HepG2 (cell line): ENCODE data around the gene QSOX1. TPM values are rescaled to one million over a fixed set of nuclear protein-coding genes. Genes with fewer than 3 reads are reported as not detected.

Experiments
- ATAC-seq: fragments of 200-7000 bp; cut with Tn5 transposase; 3 replicates; pipeline ENCODE4 v1.9.1; 2020; ENCODE audit warnings: mild to moderate bottlenecking, moderate library complexity
- BruUV-seq: library from RNA; stranded (reverse); fragments of 400-500 nt; replicated peaks from 2 replicates; lab custom pipeline; 2021; lab: Mats Ljungman, UMichigan
- CTCF ChIA-PET: fragments of 300-600 bp; formaldehyde crosslinking; extraction: SDS; loops from one replicate; lab custom pipeline; 2021; ENCODE audit warnings: low total read pairs, inconsistent platforms, low intra/inter-chr PET ratio; lab: Yijun Ruan, JAX
- POLR2A ChIA-PET: fragments of 350-600 bp; sonication (Branson Sonifier 250); formaldehyde crosslinking; loops from one replicate; lab custom pipeline; 2020; ENCODE audit warnings: antibody characterized with exemption, inconsistent platforms; lab: Yijun Ruan, JAX
- DNase-seq: peaks from one replicate; pipeline ENCODE4 v3.0.0-alpha.2; 2015; ENCODE audit warnings: low spot score
- FAIRE-seq: peaks from 3 replicates; lab custom pipeline; 2011; peaks lifted over from hg19 to GRCh38; lab: Jason Lieb, UNC
- H2AFZ ChIP-seq: one replicate; pipeline ENCODE4 v1.6.1; 2011; ENCODE audit warnings: low read length, inconsistent platforms
- H3K27ac ChIP-seq: fragments of 300-600 bp; 3 replicates; pipeline ENCODE4 v1.8.0; 2011; ENCODE audit warnings: mixed run types, mild to moderate bottlenecking, mixed read lengths, low read length, inconsistent platforms; ENCODE audit not compliant: insufficient read depth; ENCODE audit errors: extremely low read length
- H3K27me3 ChIP-seq, 2 experiments: fragments of 200-600 bp in 1 of 2; 2 replicates in 1 of 2; 3 replicates in 1 of 2; pipeline versions ENCODE4 v1.6.0 to v1.8.0; 2011; ENCODE audit warnings: low read length in 2 of 2, mild to moderate bottlenecking in 2 of 2, moderate library complexity in 2 of 2, inconsistent platforms in 1 of 2; ENCODE audit not compliant: insufficient read depth in 2 of 2, control insufficient read depth in 1 of 2
- H3K36me3 ChIP-seq, 2 experiments: fragments of 200-600 bp in 1 of 2; replicated peaks in 1 of 2; 2 replicates in 1 of 2; 3 replicates in 1 of 2; pipeline versions ENCODE4 v1.5.1 to v1.8.0; 2011; ENCODE audit warnings: low read length in 2 of 2, inconsistent platforms in 1 of 2; ENCODE audit not compliant: insufficient read depth in 2 of 2, control insufficient read depth in 1 of 2
- H3K4me1 ChIP-seq: 2 replicates; pipeline ENCODE4 v1.5.1; 2012; ENCODE audit warnings: low read length, inconsistent platforms; ENCODE audit not compliant: insufficient read depth
- H3K4me2 ChIP-seq: 2 replicates; pipeline ENCODE4 v1.6.0; 2011; ENCODE audit warnings: low read depth, low read length, inconsistent platforms
- H3K4me3 ChIP-seq, 3 experiments: fragments of 200-600 bp in 1 of 3; sonication (generic), shearing (Covaris generic) in 1 of 3; replicated peaks in 1 of 3; 2 replicates each; pipeline ENCODE4 v1.5.1; 2011 to 2016; ENCODE audit warnings: low read length in 3 of 3, inconsistent platforms in 2 of 3, low read depth in 2 of 3, mild to moderate bottlenecking in 2 of 3, control low read depth in 1 of 3, mixed read lengths in 1 of 3; ENCODE audit not compliant: insufficient read depth in 1 of 3
- H3K79me2 ChIP-seq: one replicate; pipeline ENCODE4 v1.6.1; 2011; ENCODE audit warnings: low read length, inconsistent platforms; ENCODE audit not compliant: insufficient read depth
- H3K9ac ChIP-seq: 2 replicates; pipeline ENCODE4 v1.6.0; 2011; ENCODE audit warnings: mild to moderate bottlenecking, low read depth, low read length, inconsistent platforms; ENCODE audit not compliant: insufficient read depth
- H3K9me3 ChIP-seq: 2 replicates; pipeline ENCODE4 v1.5.1; 2012; ENCODE audit warnings: mild to moderate bottlenecking, low read length
- H4K20me1 ChIP-seq: 2 replicates; pipeline ENCODE4 v1.6.0; 2011; ENCODE audit warnings: inconsistent platforms, mild to moderate bottlenecking, low read length, moderate library complexity; ENCODE audit not compliant: insufficient read depth
- FOSL2 ChIP-seq: sonication (generic); formaldehyde crosslinking; IDR thresholded peaks from 2 replicates; pipeline ENCODE4 v1.4.0; 2020; ENCODE audit warnings: missing genetic modification reagents
- FOXA1 ChIP-seq, 2 experiments: fragments of 450-650 bp in 1 of 2; sonication (generic) in 1 of 2; formaldehyde crosslinking in 1 of 2; IDR thresholded peaks; 2 replicates each; pipeline versions ENCODE4 v1.4.0 to v1.6.1; 2016 to 2020; ENCODE audit warnings: missing genetic modification reagents in 1 of 2
- GATAD2A ChIP-seq: IDR thresholded peaks from 2 replicates; pipeline ENCODE4 v1.6.1; 2016
- MXI1 ChIP-seq: IDR thresholded peaks from 3 replicates; pipeline ENCODE4 v1.6.1; 2012; ENCODE audit warnings: low read depth, low read length, inconsistent platforms, borderline replicate concordance
- NBN ChIP-seq: fragments of 450-650 bp; conservative IDR thresholded peaks from 2 replicates; pipeline ENCODE4 v1.6.1; 2017
- SMAD9 ChIP-seq: sonication (generic); formaldehyde crosslinking; IDR thresholded peaks from 2 replicates; pipeline ENCODE4 v1.5.1; 2020; ENCODE audit warnings: mild to moderate bottlenecking, missing genetic modification reagents
- ZBTB20 ChIP-seq: sonication (generic); formaldehyde crosslinking; IDR thresholded peaks from 2 replicates; pipeline ENCODE4 v1.8.1; 2023; ENCODE audit warnings: missing genetic modification reagents, low read depth, mild to moderate bottlenecking, borderline replicate concordance
- ZNF274 ChIP-seq: sonication (generic); formaldehyde crosslinking; IDR thresholded peaks from 2 replicates; pipeline ENCODE4 v1.5.1; 2020; ENCODE audit warnings: mild to moderate bottlenecking, missing genetic modification reagents
- ZNF383 ChIP-seq: sonication (generic); formaldehyde crosslinking; IDR thresholded peaks from 2 replicates; pipeline ENCODE4 v1.4.0; 2020; ENCODE audit warnings: missing genetic modification reagents, mild to moderate bottlenecking, borderline replicate concordance
- ZNF451 ChIP-seq: sonication (generic); formaldehyde crosslinking; IDR thresholded peaks from 2 replicates; pipeline ENCODE4 v1.5.0; 2020; ENCODE audit warnings: mild to moderate bottlenecking, missing genetic modification reagents
- WGBS: methylation state at CpG from one replicate; pipeline ENCODE4 v1.1.6; 2017; ENCODE audit warnings: low lambda C conversion rate; 5-methylcytosine and 5-hydroxymethylcytosine counted together
- in situ Hi-C: cut with HindIII; loops from 2 replicates; pipeline ENCODE4 v1.10.0; 2017; ENCODE audit warnings: low pct_unique_long_range_greater_than_20kb; ENCODE audit not compliant: extremely low pct_ligation_motif_present
- intact Hi-C: fragments of 100-400 bp; cut with micrococcal nuclease; formaldehyde crosslinking; loops from one replicate; pipeline ENCODE4 v1.10.0; 2022; ENCODE audit not compliant: unreplicated experiment
- polyA plus RNA-seq, 8 experiments: library from polyadenylated mRNA; depleted of rRNA in 3 of 8; stranded (reverse) in 7 of 8; unstranded in 1 of 8; fragments of >200 nt; fragmentation: Illumina TruSeq in 4 of 8; extraction: Trizol in 4 of 8; gene quantifications; 2 replicates each; pipeline versions ENCODE4 v1.2.1 to v1.2.3, GENCODE V29; 2011 to 2016; ENCODE audit warnings: low read depth in 4 of 8, missing spikeins in 1 of 8, mixed read lengths in 1 of 8; ENCODE audit not compliant: insufficient read depth in 1 of 8
- total RNA-seq, 5 experiments: library from RNA; depleted of rRNA; stranded (reverse); fragments of >200 nt; fragmentation: Illumina TruSeq; extraction: Trizol; gene quantifications; 2 replicates each; pipeline ENCODE4 v1.2.3, GENCODE V29; 2016; ENCODE audit warnings: low read depth in 1 of 5
- TF ChIP-seq, protein P1 (sequence below): sonication (generic); formaldehyde crosslinking; IDR thresholded peaks from 2 replicates; pipeline ENCODE4 v1.4.0; 2020; ENCODE audit warnings: missing genetic modification reagents, borderline replicate concordance
- TF ChIP-seq, protein P2 (sequence below): sonication (generic); formaldehyde crosslinking; IDR thresholded peaks from 2 replicates; pipeline ENCODE4 v1.9.0; 2021; ENCODE audit warnings: missing genetic modification reagents, borderline replicate concordance
- TF ChIP-seq, protein P3 (sequence below): sonication (generic); formaldehyde crosslinking; IDR thresholded peaks from 2 replicates; pipeline ENCODE4 v1.4.0; 2020; ENCODE audit warnings: mild to moderate bottlenecking, missing genetic modification reagents

Gene QSOX1
- total and polyA plus RNA-seq, 2 of the 13 experiments (the other 11 are each of a cell fraction or from before 2014, with no cell fraction given), result 6.8 to 40.2 TPM

DNA sequence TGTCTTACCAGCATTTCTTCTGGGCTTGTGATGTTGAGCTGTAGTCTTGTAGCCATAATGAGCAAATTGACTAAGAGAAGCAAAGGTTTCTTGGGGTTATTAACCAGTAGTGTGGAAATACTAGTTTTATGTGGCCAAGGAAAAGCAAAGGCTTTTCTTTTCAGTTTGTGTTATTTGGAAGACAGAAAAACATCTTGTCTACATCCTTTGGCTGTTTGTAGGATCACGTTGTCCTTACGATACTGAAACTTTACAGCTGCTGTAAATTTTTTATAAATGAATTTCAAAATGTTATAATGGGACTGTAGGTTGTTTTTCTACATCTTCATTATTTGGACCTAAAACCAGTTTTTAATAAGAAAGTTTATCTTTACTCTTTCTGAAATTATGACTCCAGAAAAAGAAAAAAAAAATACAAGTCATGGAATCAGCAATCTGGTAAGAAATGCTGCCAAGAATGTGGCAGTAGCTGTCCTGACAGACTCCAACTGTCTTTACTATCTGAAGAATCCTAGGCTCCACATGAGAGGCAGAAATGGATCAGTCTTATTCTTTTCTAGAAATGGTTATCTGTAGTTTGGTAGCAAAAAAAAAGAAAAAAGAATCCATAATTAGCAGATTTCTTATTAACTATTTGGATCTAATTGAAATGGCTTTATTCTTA lies 41.6 kb upstream of the QSOX1 start:
- H3K4me1 ChIP-seq, result peaks cover 23% of the 10 kb centered on the region
- no peaks in the 10 kb centered on the region for H4K20me1 ChIP-seq
- H3K4me2 ChIP-seq, result no peak overlapping the region
- CTCF ChIA-PET, result no interaction called here
- peaks cover 10 to 17% of the 10 kb centered on the region in 2 experiments for H3K36me3 ChIP-seq
- no peak overlapping the region for H3K4me3 ChIP-seq
- DNase-seq (no peak), FAIRE-seq (no peak), ATAC-seq (no peak)
- no peaks in the 10 kb centered on the region for H3K27me3 ChIP-seq
- WGBS, result 99% methylated on average over 2 of the region's 2 CpGs
- TSS peak; percentile 33 for BruUV-seq
- no peak overlapping the region for H3K27ac ChIP-seq
- no peak overlapping the region for H3K9ac ChIP-seq
- no peaks in the 10 kb centered on the region for H3K79me2 ChIP-seq
- POLR2A ChIA-PET, result no interaction called here
- intact Hi-C loops, result no loop called here
- no peak overlapping the region for H2AFZ ChIP-seq
- in situ Hi-C loops, result no loop called here
- no peaks in the 10 kb centered on the region for H3K9me3 ChIP-seq
- TF ChIP-seq ZNF383 (CRISPR knock-in tag) (no peak), MXI1 (no peak), FOXA1 (IDR thresholded peaks at IDR 0.05) (no peak), FOXA1 (CRISPR knock-in tag; IDR thresholded peaks at IDR 0.05) (no peak), FOSL2 (CRISPR knock-in tag) (no peak), SMAD9 (CRISPR knock-in tag) (no peak), ZNF451 (CRISPR knock-in tag) (no peak), ZBTB20 (no peak), ZNF274 (CRISPR knock-in tag) (no peak), NBN (no peak), GATAD2A (CRISPR knock-in tag) (no peak)
- TF ChIP-seq, protein P1, sequence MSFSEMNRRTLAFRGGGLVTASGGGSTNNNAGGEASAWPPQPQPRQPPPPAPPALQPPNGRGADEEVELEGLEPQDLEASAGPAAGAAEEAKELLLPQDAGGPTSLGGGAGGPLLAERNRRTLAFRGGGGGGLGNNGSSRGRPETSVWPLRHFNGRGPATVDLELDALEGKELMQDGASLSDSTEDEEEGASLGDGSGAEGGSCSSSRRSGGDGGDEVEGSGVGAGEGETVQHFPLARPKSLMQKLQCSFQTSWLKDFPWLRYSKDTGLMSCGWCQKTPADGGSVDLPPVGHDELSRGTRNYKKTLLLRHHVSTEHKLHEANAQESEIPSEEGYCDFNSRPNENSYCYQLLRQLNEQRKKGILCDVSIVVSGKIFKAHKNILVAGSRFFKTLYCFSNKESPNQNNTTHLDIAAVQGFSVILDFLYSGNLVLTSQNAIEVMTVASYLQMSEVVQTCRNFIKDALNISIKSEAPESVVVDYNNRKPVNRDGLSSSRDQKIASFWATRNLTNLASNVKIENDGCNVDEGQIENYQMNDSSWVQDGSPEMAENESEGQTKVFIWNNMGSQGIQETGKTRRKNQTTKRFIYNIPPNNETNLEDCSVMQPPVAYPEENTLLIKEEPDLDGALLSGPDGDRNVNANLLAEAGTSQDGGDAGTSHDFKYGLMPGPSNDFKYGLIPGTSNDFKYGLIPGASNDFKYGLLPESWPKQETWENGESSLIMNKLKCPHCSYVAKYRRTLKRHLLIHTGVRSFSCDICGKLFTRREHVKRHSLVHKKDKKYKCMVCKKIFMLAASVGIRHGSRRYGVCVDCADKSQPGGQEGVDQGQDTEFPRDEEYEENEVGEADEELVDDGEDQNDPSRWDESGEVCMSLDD (CRISPR knock-in tag), result no peak
- TF ChIP-seq, protein P2, sequence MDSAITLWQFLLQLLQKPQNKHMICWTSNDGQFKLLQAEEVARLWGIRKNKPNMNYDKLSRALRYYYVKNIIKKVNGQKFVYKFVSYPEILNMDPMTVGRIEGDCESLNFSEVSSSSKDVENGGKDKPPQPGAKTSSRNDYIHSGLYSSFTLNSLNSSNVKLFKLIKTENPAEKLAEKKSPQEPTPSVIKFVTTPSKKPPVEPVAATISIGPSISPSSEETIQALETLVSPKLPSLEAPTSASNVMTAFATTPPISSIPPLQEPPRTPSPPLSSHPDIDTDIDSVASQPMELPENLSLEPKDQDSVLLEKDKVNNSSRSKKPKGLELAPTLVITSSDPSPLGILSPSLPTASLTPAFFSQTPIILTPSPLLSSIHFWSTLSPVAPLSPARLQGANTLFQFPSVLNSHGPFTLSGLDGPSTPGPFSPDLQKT (CRISPR knock-in tag), result no peak
- TF ChIP-seq, protein P3, sequence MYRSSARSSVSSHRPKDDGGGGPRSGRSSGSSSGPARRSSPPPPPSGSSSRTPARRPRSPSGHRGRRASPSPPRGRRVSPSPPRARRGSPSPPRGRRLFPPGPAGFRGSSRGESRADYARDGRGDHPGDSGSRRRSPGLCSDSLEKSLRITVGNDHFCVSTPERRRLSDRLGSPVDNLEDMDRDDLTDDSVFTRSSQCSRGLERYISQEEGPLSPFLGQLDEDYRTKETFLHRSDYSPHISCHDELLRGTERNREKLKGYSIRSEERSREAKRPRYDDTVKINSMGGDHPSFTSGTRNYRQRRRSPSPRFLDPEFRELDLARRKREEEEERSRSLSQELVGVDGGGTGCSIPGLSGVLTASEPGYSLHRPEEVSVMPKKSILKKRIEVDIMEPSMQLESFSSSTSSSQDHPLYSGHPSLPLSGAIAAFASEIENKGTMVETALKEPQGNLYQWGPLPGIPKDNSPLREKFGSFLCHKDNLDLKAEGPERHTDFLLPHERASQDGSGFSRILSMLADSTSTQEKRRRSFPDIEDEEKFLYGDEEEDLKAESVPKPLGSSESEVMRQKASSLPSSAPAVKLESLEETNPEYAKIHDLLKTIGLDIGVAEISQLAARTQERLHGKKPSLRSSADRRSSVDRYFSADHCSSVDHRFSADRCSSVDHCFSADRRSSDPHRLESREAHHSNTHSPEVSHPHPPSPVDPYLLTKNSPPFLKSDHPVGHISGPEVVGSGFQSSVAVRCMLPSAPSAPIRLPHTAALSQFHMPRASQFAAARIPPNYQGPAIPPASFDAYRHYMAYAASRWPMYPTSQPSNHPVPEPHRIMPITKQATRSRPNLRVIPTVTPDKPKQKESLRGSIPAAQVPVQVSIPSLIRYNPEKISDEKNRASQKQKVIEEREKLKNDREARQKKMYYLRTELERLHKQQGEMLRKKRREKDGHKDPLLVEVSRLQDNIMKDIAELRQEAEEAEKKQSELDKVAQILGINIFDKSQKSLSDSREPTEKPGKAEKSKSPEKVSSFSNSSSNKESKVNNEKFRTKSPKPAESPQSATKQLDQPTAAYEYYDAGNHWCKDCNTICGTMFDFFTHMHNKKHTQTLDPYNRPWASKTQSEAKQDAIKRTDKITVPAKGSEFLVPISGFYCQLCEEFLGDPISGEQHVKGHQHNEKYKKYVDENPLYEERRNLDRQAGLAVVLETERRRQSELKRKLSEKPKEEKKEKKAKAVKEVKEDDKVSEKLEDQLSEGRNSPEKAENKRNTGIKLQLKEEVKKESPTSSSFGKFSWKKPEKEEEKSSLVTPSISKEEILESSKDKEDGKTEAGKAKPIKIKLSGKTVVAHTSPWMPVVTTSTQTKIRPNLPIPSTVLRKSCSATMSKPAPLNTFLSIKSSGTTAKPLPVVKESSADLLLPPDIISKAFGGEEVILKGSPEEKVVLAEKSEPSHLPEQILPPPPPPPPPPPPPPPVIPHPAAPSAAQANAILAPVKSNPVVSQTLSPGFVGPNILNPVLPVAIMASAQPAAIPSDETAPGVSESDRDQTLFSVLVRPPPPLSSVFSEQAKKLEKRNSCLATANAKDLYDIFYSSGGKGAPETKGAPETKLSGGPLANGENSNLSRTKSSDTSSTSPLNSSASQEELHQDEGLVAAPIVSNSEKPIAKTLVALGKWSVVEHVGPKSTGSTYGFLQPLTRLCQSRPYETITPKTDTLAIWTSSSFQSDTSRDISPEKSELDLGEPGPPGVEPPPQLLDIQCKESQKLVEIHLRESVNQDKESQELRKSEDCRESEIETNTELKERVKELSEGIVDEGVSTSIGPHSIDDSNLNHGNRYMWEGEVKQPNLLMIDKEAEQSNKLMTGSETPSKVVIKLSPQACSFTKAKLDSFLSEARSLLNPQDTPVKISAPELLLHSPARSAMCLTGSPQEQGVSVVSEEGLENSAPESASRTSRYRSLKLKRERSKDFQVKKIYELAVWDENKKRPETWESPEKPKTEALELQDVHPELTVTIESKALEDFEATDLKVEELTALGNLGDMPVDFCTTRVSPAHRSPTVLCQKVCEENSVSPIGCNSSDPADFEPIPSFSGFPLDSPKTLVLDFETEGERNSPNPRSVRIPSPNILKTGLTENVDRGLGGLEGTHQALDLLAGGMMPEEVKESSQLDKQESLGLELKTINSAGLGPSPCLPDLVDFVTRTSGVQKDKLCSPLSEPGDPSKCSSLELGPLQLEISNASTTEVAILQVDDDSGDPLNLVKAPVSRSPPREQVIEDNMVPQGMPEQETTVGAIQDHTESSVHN, result no peak
